MM.1S (cell line): ENCODE data around the gene ZNF570.

ENCODE experiments used
- DNase-seq: peaks from one replicate; pipeline ENCODE4 v3.0.0-alpha.2; 2015
- H2AFZ ChIP-seq: fragments of 300-600 bp; sonication (generic); 2 replicates; pipeline ENCODE4 v1.6.0; 2016; ENCODE audit warnings: antibody characterized with exemption, low read length
- H3F3A ChIP-seq: fragments of 300-600 bp; sonication (generic); 2 replicates; pipeline ENCODE4 v1.6.1; 2016; ENCODE audit warnings: mild to moderate bottlenecking, antibody characterized with exemption, low read length, moderate library complexity, mixed read lengths; ENCODE audit not compliant: insufficient read depth
- H3K27ac ChIP-seq: fragments of 300-600 bp; sonication (generic); 2 replicates; pipeline ENCODE4 v1.5.1; 2016; ENCODE audit warnings: mild to moderate bottlenecking, low read length
- H3K27me3 ChIP-seq: fragments of 300-600 bp; sonication (generic); replicated peaks from 2 replicates; pipeline ENCODE4 v1.6.0; 2016; ENCODE audit warnings: low read length; ENCODE audit not compliant: insufficient read depth
- H3K36me3 ChIP-seq: fragments of 300-600 bp; sonication (generic); replicated peaks from 2 replicates; pipeline ENCODE4 v1.6.1; 2016; ENCODE audit warnings: mild to moderate bottlenecking, low read length, mixed read lengths; ENCODE audit not compliant: insufficient read depth
- H3K4me1 ChIP-seq: fragments of 300-600 bp; sonication (generic); 2 replicates; pipeline ENCODE4 v1.6.1; 2016; ENCODE audit warnings: low read length, mixed read lengths
- H3K4me2 ChIP-seq: fragments of 300-600 bp; sonication (generic); 2 replicates; pipeline ENCODE4 v1.6.0; 2016; ENCODE audit warnings: low read depth, low read length
- H3K4me3 ChIP-seq: fragments of 300-600 bp; sonication (generic); 2 replicates; pipeline ENCODE4 v1.5.1; 2016; ENCODE audit warnings: low read length, mixed read lengths
- H3K79me2 ChIP-seq: fragments of 300-600 bp; sonication (generic); 2 replicates; pipeline ENCODE4 v1.6.1; 2016; ENCODE audit warnings: mixed run types, low read length, mixed read lengths
- H3K9ac ChIP-seq: fragments of 300-600 bp; sonication (generic); 2 replicates; pipeline ENCODE4 v1.6.1; 2016; ENCODE audit warnings: low read length, mixed read lengths
- H3K9me2 ChIP-seq: fragments of 300-600 bp; sonication (generic); replicated peaks from 2 replicates; pipeline ENCODE4 v1.6.1; 2016; ENCODE audit warnings: mild to moderate bottlenecking, low read length, mixed read lengths; ENCODE audit not compliant: insufficient read depth
- H3K9me3 ChIP-seq: fragments of 300-600 bp; sonication (generic); replicated peaks from 2 replicates; pipeline ENCODE4 v1.6.1; 2016; ENCODE audit warnings: mild to moderate bottlenecking, low read length, mixed read lengths; ENCODE audit not compliant: insufficient read depth
- H4K20me1 ChIP-seq: fragments of 300-600 bp; sonication (generic); 2 replicates; pipeline ENCODE4 v1.6.1; 2016; ENCODE audit warnings: mild to moderate bottlenecking, low read length, moderate library complexity, mixed read lengths; ENCODE audit not compliant: insufficient read depth
- CTCF ChIP-seq: fragments of 300-600 bp; sonication (generic); IDR thresholded peaks from 2 replicates; pipeline ENCODE4 v1.5.1; 2016; ENCODE audit warnings: antibody characterized with exemption, low read length, mixed read lengths
- EZH2 ChIP-seq: fragments of 300-600 bp; sonication (generic); optimal IDR thresholded peaks from 2 replicates; pipeline ENCODE3; 2017; ENCODE audit warnings: low read depth, mild to moderate bottlenecking, antibody characterized with exemption, low read length, mixed read lengths
- EZH2phosphoT487 ChIP-seq: fragments of 300-600 bp; sonication (generic); IDR thresholded peaks from 2 replicates; pipeline ENCODE4 v1.6.1; 2018; ENCODE audit warnings: antibody characterized with exemption, low read length

ZNF570 gene

DNA sequence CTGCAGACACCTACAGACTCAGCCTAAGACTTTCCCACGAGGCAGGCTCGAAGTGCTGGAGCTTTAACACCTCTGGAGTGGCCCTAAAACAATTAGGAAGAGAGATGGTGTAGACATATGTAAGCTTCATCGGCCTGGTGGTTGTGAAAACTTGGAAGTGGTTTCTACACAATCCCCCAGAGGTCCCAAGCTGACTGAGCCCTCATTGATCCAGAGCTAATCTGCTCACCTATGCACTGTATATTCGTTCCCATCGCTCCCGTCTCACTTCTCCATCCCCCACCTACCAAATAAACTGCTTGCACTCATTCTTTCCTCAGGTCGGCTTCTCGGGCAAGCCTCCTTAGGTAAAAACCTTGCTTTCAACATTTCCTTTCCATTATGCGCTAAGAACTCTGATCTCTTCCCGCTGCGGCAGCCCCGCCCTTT lies 36.8 kb downstream of the ZNF570 start:
- Histone ChIP-seq H3K4me1 (no peaks in the 10 kb centered on the region), H3K9ac (no peak overlapping the region), H2AFZ (no peak overlapping the region), H3K4me2 (no peak overlapping the region), H4K20me1 (no peaks in the 10 kb centered on the region), H3K9me2 (no peaks in the 10 kb centered on the region), H3K36me3 (no peaks in the 10 kb centered on the region), H3K27me3 (no peaks in the 10 kb centered on the region), H3K4me3 (no peak overlapping the region), H3K27ac (no peak overlapping the region), H3F3A (no peaks in the 10 kb centered on the region), H3K79me2 (no peaks in the 10 kb centered on the region), H3K9me3 (no peaks in the 10 kb centered on the region)
- DNase-seq: no peak
- TF ChIP-seq EZH2phosphoT487 (no peak), CTCF (no peak), EZH2 (no peak)

GRCh38 chr19:37506387-37507166 lies 37.4 kb downstream of the ZNF570 start, which contains the start of gene ZNF793:
TSS of gene ZNF793 (plus strand) at chr19:37506939. CDS start at chr19:37523440, 16,501 bp downstream.
- Histone ChIP-seq H3K4me2 (no peak within 1 kb of the TSS), H3K4me3 (no peak within 1 kb of the TSS), H4K20me1 (no peaks in the 10 kb centered on the region), H3F3A (no peaks in the 10 kb centered on the region), H3K9me3 (no peaks in the 10 kb centered on the region), H3K27ac (no peak within 1 kb of the TSS), H3K9ac (no peak within 1 kb of the TSS), H3K9me2 (no peaks in the 10 kb centered on the region), H3K4me1 (no peaks in the 10 kb centered on the region), H3K79me2 (no peaks in the 10 kb centered on the region), H3K36me3 (no peaks in the 10 kb centered on the region), H3K27me3 (no peaks in the 10 kb centered on the region), H2AFZ (no peak within 1 kb of the TSS)
- no peak for TF ChIP-seq CTCF
- DNase-seq: no peak

- H3K27me3 ChIP-seq: no peaks in the 10 kb centered on the region
- H3K79me2 ChIP-seq: no peaks in the 10 kb centered on the region
- TF ChIP-seq EZH2phosphoT487: no peak
- TF ChIP-seq EZH2: no peak
- no peak for TF ChIP-seq CTCF
- DNase-seq: no peak
- no peaks in the 10 kb centered on the region for H3K4me1 ChIP-seq
- H3K27ac ChIP-seq: no peak overlapping the region
- H3K9me3 ChIP-seq: no peaks in the 10 kb centered on the region
- no peak overlapping the region for H3K4me3 ChIP-seq
- H4K20me1 ChIP-seq: no peaks in the 10 kb centered on the region
- H2AFZ ChIP-seq: no peak overlapping the region
- H3K9ac ChIP-seq: no peak overlapping the region
- H3K9me2 ChIP-seq: no peaks in the 10 kb centered on the region
- no peak overlapping the region for H3K4me2 ChIP-seq
- no peaks in the 10 kb centered on the region for H3K36me3 ChIP-seq
- no peaks in the 10 kb centered on the region for H3F3A ChIP-seq
These were observed 38.0 kb downstream of the ZNF570 start for GRCh38 chr19:37507167-37507464.
